Brain microvascular endothelial cell (primary cell): ENCODE data around the gene TWF1.

ENCODE experiments used
- DNase-seq: peaks from one replicate; pipeline ENCODE4 v3.0.0-alpha.2; 2020
- H3K27ac ChIP-seq: fragments of 250-450 bp; sonication (Bioruptor Pico); 2 replicates; pipeline ENCODE4 v1.5.1; 2020; ENCODE audit warnings: mild to moderate bottlenecking, moderate library complexity
- H3K27me3 ChIP-seq: fragments of 250-450 bp; sonication (Bioruptor Pico); replicated peaks from 2 replicates; pipeline ENCODE4 v1.5.1; 2020; ENCODE audit warnings: mild to moderate bottlenecking
- H3K36me3 ChIP-seq: fragments of 250-450 bp; sonication (Bioruptor Pico); replicated peaks from 2 replicates; pipeline ENCODE4 v1.5.1; 2020; ENCODE audit warnings: mild to moderate bottlenecking
- H3K4me3 ChIP-seq: 2 replicates; pipeline ENCODE4 v1.5.1; 2011; ENCODE audit warnings: low read depth, mild to moderate bottlenecking, control low read depth, low read length, moderate library complexity
- in situ Hi-C: cut with HindIII; loops from 2 replicates; pipeline ENCODE4 v1.10.0; 2017; ENCODE audit warnings: low sequenced_read_pairs, low pct_ligation_motif_present
- TF ChIP-seq, protein P1 (sequence below): IDR thresholded peaks from 2 replicates; pipeline ENCODE4 v1.5.1; 2011; ENCODE audit warnings: low read depth, mild to moderate bottlenecking, moderate library complexity, low read length, control low read depth, inconsistent platforms; ENCODE audit errors: missing control alignments

TWF1 gene

DNA sequence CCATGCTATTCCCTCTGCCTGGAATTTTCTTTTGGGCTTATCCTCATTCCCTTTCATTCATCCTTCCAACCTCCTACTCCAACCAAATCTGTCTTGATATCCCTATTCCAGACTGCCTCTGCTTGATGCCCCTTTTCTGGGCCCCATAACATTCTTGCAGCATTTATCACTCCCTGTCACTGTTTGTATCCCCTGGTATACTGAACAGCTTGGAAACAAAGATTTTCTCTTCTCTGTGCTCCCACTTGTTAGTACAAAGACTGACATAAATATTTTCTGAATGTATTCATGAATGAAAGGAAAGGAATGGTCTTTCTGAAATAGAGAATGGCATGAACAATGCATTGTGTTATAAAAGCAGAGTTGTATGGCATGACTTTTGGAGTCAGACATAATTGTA lies 39.8 kb downstream of the TWF1 start:
- peak; percentile 44 for DNase-seq
- H3K27me3 ChIP-seq = no peaks in the 10 kb centered on the region
- no peak overlapping the region for H3K27ac ChIP-seq
- in situ Hi-C loops = no loop called here
- TF ChIP-seq, protein P1, sequence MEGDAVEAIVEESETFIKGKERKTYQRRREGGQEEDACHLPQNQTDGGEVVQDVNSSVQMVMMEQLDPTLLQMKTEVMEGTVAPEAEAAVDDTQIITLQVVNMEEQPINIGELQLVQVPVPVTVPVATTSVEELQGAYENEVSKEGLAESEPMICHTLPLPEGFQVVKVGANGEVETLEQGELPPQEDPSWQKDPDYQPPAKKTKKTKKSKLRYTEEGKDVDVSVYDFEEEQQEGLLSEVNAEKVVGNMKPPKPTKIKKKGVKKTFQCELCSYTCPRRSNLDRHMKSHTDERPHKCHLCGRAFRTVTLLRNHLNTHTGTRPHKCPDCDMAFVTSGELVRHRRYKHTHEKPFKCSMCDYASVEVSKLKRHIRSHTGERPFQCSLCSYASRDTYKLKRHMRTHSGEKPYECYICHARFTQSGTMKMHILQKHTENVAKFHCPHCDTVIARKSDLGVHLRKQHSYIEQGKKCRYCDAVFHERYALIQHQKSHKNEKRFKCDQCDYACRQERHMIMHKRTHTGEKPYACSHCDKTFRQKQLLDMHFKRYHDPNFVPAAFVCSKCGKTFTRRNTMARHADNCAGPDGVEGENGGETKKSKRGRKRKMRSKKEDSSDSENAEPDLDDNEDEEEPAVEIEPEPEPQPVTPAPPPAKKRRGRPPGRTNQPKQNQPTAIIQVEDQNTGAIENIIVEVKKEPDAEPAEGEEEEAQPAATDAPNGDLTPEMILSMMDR = no peak
- H3K4me3 ChIP-seq = no peak overlapping the region
- peaks cover 4% of the 10 kb centered on the region for H3K36me3 ChIP-seq

DNA sequence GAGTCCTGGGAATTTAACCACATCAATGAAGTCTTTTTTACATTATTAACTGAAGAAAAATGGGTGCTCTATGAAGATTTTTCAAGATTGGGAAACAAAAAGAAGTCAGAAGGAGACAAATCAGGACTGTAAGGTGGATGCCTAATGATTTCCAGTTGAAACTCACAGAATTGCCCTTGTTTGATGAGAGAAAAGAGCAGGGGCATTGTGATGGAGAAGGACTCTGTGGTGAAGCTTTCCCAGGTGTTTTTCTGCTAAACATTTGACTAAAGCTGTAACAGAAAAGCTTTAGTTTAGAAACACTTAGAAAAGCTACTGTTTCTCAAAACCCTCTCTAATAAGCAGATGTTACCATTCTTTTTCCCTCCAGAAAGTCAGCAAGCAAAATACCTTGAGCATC lies 41.6 kb downstream of the TWF1 start:
- H3K4me3 ChIP-seq = no peak overlapping the region
- TF ChIP-seq, protein P1 = no peak

GRCh38 chr12:43763769-43764168 lies 42.3 kb downstream of the TWF1 start:
- in situ Hi-C loops = no loop called here
- no peak overlapping the region for H3K27ac ChIP-seq
- TF ChIP-seq, protein P1 = no peak
- H3K27me3 ChIP-seq = no peaks in the 10 kb centered on the region
- no peak for DNase-seq
- no peak overlapping the region for H3K4me3 ChIP-seq
- H3K36me3 ChIP-seq = peaks cover 2% of the 10 kb centered on the region

More for the DNA sequence above, 41.6 kb downstream of the TWF1 start:
- in situ Hi-C loops = no loop called here
- no peak for DNase-seq
- Histone ChIP-seq H3K36me3 (peaks cover 2% of the 10 kb centered on the region), H3K27ac (no peak overlapping the region), H3K27me3 (no peaks in the 10 kb centered on the region)

- Histone ChIP-seq H3K36me3 (no peaks in the 10 kb centered on the region), H3K27me3 (no peaks in the 10 kb centered on the region), H3K4me3 (no peak overlapping the region), H3K27ac (no peak overlapping the region)
- TF ChIP-seq, protein P1 = no peak
- in situ Hi-C loops = no loop called here
- no peak for DNase-seq
Observed at GRCh38 chr12:43762596-43762995, 43.5 kb downstream of the TWF1 start.

DNA sequence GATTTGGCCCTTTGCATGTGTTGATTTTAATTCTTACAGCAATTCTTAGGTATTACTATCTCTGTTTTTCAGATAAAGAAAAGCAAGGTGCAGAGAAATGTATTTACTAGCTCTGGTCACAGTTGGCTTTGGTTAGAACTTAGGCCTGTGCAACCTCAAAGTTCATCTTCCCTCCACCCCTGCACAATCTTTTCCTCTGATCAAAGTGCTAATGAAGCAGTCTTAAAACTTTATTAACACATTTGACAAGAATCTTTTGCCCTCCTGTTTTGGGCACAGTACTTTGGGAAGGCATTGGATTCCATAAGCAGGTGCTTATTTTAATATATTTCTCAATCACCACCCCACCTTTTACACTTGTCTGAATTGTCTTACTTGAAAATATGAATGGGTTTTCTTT lies 44.6 kb downstream of the TWF1 start:
- Histone ChIP-seq H3K4me3 (no peak overlapping the region), H3K36me3 (no peaks in the 10 kb centered on the region), H3K27ac (no peak overlapping the region), H3K27me3 (no peaks in the 10 kb centered on the region)
- DNase-seq = no peak
- TF ChIP-seq, protein P1 = no peak
- in situ Hi-C loops = no loop called here

DNA sequence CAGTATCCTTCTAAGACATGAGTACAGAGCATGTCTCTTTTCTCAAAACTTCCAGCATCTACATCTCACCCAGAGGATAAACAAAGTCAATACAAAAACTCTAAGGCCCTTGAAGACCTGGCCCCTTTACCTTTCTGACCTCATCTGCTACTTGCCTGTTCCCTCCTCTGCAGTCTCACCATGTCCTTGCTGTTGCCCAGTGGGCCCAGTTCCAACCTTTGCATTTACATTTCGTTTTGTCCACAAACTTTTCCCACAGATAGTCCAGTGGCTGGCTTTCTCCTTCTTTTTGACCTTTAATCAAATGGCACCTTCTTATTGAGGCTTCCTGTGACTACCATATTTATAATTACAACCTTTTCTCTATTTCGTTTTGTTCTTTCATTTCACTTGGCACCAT lies 45.7 kb downstream of the TWF1 start:
- Histone ChIP-seq H3K36me3 (no peaks in the 10 kb centered on the region), H3K27ac (no peak overlapping the region), H3K4me3 (no peak overlapping the region), H3K27me3 (no peaks in the 10 kb centered on the region)
- no peak for DNase-seq
- TF ChIP-seq, protein P1 = no peak
- in situ Hi-C loops = no loop called here
